HG03460 (cell line): ENCODE measurements around the gene GARIN5B.

Experiments
- ATAC-seq: cut with Tn5 transposase; IDR thresholded peaks from one replicate; pipeline ENCODE4 v1.9.1; 2021; ENCODE audit not compliant: unreplicated experiment

GARIN5B gene

GRCh38 chr19:55325172-55325571, 37.9 kb downstream of the GARIN5B start, which contains the start of gene TMEM150B:
TMEM150B (minus strand) TSS chr19:55325341; CDS start chr19:55321036, 4,305 bp downstream.
- no peak for ATAC-seq

GRCh38 chr19:55324662-55325061, 38.4 kb downstream of the GARIN5B start:
- no peak for ATAC-seq

GRCh38 chr19:55322204-55322885, 40.7 kb downstream of the GARIN5B start:
- ATAC-seq = no peak

GRCh38 chr19:55321466-55322137, 41.5 kb downstream of the GARIN5B start:
- ATAC-seq = no peak

GRCh38 chr19:55320844-55321419, 42.1 kb downstream of the GARIN5B start:
- no peak for ATAC-seq

- no peak for ATAC-seq
These were observed 43.3 kb downstream of the GARIN5B start for GRCh38 chr19:55319785-55320184.

GRCh38 chr19:55316646-55317045, 46.4 kb downstream of the GARIN5B start:
- ATAC-seq = no peak

GRCh38 chr19:55315956-55316525, 47.0 kb downstream of the GARIN5B start:
- ATAC-seq = no peak

GRCh38 chr19:55314396-55314795, 48.7 kb downstream of the GARIN5B start:
- no peak for ATAC-seq

- no peak for ATAC-seq
These were observed 50.2 kb downstream of the GARIN5B start for GRCh38 chr19:55312621-55313512.

- ATAC-seq = no peak
These were observed 51.3 kb downstream of the GARIN5B start for GRCh38 chr19:55311797-55312196.

- no peak for ATAC-seq
These were observed 51.7 kb downstream of the GARIN5B start for GRCh38 chr19:55311397-55311796.

- ATAC-seq = no peak
These were observed 52.6 kb downstream of the GARIN5B start for GRCh38 chr19:55310498-55310897.

GRCh38 chr19:55309448-55309847, 53.6 kb downstream of the GARIN5B start:
- ATAC-seq = no peak

- no peak for ATAC-seq
These were observed 54.8 kb downstream of the GARIN5B start for GRCh38 chr19:55308281-55308680.

GRCh38 chr19:55306712-55307111, 56.3 kb downstream of the GARIN5B start:
- ATAC-seq = no peak

GRCh38 chr19:55305983-55306562, 57.0 kb downstream of the GARIN5B start:
- no peak for ATAC-seq

- no peak for ATAC-seq
These were observed 57.6 kb downstream of the GARIN5B start for GRCh38 chr19:55305491-55305890.

GRCh38 chr19:55304980-55305379, 58.1 kb downstream of the GARIN5B start:
- ATAC-seq = no peak
